Calu3 (cell line): Measurements from ENCODE around the gene AMOTL1. TPM values are rescaled to one million over a fixed set of nuclear protein-coding genes. Genes with fewer than 3 reads are reported as not detected.
A peak's percentile ranks its signal among the peaks of the same experiment; 100 is the strongest.
"Not testable (repeated sequence)": the region's sequence is repeated elsewhere in the genome, so short reads cannot be mapped to it uniquely, and the experiment has no call there.

Experiments used
- BruUV-seq: library from RNA; stranded (reverse); fragments of 400-500 nt; replicated peaks from 2 replicates; lab custom pipeline; 2021; lab: Mats Ljungman, UMichigan
- CTCF ChIA-PET: fragments of 300-600 bp; sonication (Branson Sonifier 250); formaldehyde crosslinking; loops from one replicate; lab custom pipeline; 2022; ENCODE audit warnings: antibody characterized with exemption; lab: Charles Lee
- DNase-seq: peaks from one replicate; pipeline ENCODE4 v3.0.0; 2022
- H3K27ac Mint-ChIP-seq: one replicate; pipeline ENCODE4 v1.8.0; 2022; ENCODE audit warnings: mixed read lengths; ENCODE audit not compliant: unreplicated experiment
- H3K27me3 Mint-ChIP-seq: one replicate; pipeline ENCODE4 v1.8.0; 2022; ENCODE audit warnings: mixed read lengths; ENCODE audit not compliant: unreplicated experiment
- H3K36me3 Mint-ChIP-seq: one replicate; pipeline ENCODE4 v1.8.0; 2022; ENCODE audit warnings: mild to moderate bottlenecking, moderate library complexity, mixed read lengths; ENCODE audit not compliant: insufficient read depth, unreplicated experiment
- H3K4me1 Mint-ChIP-seq: one replicate; pipeline ENCODE4 v1.8.0; 2022; ENCODE audit warnings: mild to moderate bottlenecking, low read depth, mixed read lengths; ENCODE audit not compliant: unreplicated experiment
- H3K4me3 Mint-ChIP-seq: one replicate; pipeline ENCODE4 v1.8.0; 2022; ENCODE audit warnings: mild to moderate bottlenecking, low read depth, moderate library complexity, mixed read lengths; ENCODE audit not compliant: unreplicated experiment
- H3K9me3 Mint-ChIP-seq: one replicate; pipeline ENCODE4 v1.8.0; 2022; ENCODE audit warnings: low read depth, mixed read lengths; ENCODE audit not compliant: unreplicated experiment
- CTCF ChIP-seq: fragments of 200-600 bp; IDR thresholded peaks from one replicate; pipeline ENCODE4 v1.8.0; 2022; ENCODE audit warnings: antibody characterized with exemption; ENCODE audit not compliant: unreplicated experiment
- intact Hi-C: fragments of 100-400 bp; cut with micrococcal nuclease; formaldehyde crosslinking; loops from one replicate; pipeline ENCODE4 v1.10.0; 2022; ENCODE audit not compliant: unreplicated experiment
- total RNA-seq: library from RNA; stranded (reverse); gene quantifications from 2 replicates; pipeline ENCODE4 v1.2.3, GENCODE V29; 2022

The AMOTL1 gene
- total RNA-seq, 1 experiment from 2014 or later: 24.2 TPM

DNA sequence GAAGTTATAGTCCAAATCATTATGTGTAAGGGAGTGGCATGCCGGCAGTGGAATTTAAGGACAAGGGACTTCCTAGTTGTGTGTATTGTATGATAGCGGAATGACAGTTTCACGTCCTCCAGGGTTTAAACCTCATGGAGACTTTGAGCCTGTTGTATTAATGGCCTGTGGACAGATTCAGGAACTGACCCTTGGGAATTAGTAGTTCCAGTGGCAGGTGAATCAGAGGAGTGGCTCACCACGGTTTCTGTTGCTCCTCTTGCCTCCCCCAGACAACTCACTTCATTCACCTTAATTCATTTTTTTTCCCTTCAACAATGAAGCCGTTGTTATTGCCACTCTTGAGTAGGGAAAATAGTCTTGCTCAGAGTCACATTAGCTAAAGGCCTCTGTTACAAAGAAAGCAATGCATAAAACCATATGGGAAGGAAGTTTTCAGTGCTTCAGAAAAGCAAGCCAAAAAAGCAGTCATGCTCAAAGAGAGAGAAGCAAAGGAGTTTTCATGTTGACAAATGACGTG lies 22.6 kb downstream of the AMOTL1 start:
- Mint-ChIP-seq H3K27me3 (no peaks in the 10 kb centered on the region), H3K9me3 (no peaks in the 10 kb centered on the region), H3K4me3 (peak overlapping the region; percentile 3), H3K4me1 (peaks cover 72% of the 10 kb centered on the region), H3K36me3 (peaks cover 5% of the 10 kb centered on the region), H3K27ac (peak overlapping the region; percentile 49)
- peak; percentile 24 for DNase-seq
- TF ChIP-seq CTCF: no peak
- BruUV-seq: no TSS peak
- CTCF ChIA-PET: interaction anchor here (1.2 kb wide), 1 partner anchor 22 kb away, joined by 4 read pairs; the partner anchor contains the start of gene AMOTL1
- intact Hi-C loops: loop anchor here (5.0 kb wide), 1 partner anchor 42 kb away; no protein-coding TSS in a partner anchor

DNA sequence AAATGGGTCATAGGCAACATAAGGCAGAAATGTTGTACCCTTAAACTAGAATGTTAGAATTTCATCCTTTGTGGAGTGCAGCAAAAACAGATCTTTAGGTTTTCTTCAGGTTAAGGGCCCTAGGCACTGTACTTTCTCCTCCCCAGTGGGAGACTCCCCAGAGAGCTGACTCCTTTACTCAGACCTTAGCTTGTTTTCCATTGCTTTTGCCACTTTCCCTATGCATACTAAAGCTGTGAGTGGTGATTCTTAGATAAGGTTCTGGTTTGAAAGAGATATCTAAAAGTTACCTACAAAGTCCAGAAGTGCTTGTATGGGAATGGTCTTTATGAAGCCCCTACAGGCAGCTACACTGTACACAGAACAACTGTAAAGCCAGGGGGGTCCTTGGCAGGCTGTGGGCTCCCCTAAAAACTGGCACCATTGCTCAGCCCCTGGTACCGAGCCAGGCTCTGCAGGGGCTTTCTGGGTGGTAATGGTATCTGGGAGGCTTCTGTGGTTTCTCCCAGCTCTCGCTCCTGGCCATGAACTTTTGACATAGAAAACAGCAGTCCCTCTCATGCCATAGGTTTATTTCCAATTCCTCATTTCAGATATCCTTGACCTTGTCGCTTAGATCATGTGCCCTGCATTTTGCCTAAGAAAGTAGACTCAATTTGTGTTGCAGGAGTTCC lies 23.2 kb downstream of the AMOTL1 start:
- Mint-ChIP-seq H3K4me1 (peaks cover 72% of the 10 kb centered on the region), H3K4me3 (no peak overlapping the region), H3K27me3 (no peaks in the 10 kb centered on the region), H3K36me3 (peaks cover 5% of the 10 kb centered on the region), H3K9me3 (no peaks in the 10 kb centered on the region), H3K27ac (peak overlapping the region; percentile 71)
- no peak for TF ChIP-seq CTCF
- DNase-seq: no peak
- intact Hi-C loops: loop anchor here (5.0 kb wide), 1 partner anchor 41 kb away; no protein-coding TSS in a partner anchor
- no TSS peak for BruUV-seq
- CTCF ChIA-PET: interaction anchor here (1.2 kb wide), 1 partner anchor 23 kb away, joined by 4 read pairs; the partner anchor contains the start of gene AMOTL1

GRCh38 chr11:94791942-94792341 lies 23.8 kb downstream of the AMOTL1 start:
- peaks cover 71% of the 10 kb centered on the region for H3K4me1 Mint-ChIP-seq
- BruUV-seq, H3K27me3 Mint-ChIP-seq, H3K9me3 Mint-ChIP-seq, H3K36me3 Mint-ChIP-seq, DNase-seq, H3K4me3 Mint-ChIP-seq: not testable (repeated sequence)
- intact Hi-C loops: loop anchor here (5.0 kb wide), 1 partner anchor 40 kb away; no protein-coding TSS in a partner anchor
- H3K27ac Mint-ChIP-seq: peak overlapping the region; percentile 71
- CTCF ChIA-PET: interaction anchor here (1.2 kb wide), 1 partner anchor 23 kb away, joined by 4 read pairs; the partner anchor contains the start of gene AMOTL1

DNA sequence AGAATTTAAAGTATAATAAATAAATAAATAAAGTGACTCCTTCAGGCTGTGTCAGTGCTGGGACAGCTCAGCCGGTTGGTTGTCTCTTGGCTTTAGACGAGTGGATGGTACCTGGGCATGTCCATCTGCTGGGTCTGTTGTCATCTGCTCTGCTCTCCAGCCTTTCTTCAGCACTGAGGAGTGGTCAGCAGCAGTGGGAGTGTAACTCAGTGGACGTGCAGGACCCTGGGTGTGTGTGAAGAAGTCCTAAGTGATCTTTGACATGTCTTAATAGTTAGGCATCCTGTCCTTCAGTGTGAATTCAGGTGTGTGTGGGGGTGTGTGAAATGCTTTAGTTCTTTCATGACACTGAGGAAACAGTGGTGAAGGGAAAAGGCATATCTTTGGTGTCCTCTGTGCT lies 24.3 kb downstream of the AMOTL1 start:
- intact Hi-C loops: loop anchor here (5.0 kb wide), 1 partner anchor 40 kb away; no protein-coding TSS in a partner anchor
- DNase-seq: no peak
- Mint-ChIP-seq H3K4me3 (no peak overlapping the region), H3K9me3 (no peaks in the 10 kb centered on the region), H3K27ac (no peak overlapping the region), H3K4me1 (peaks cover 65% of the 10 kb centered on the region), H3K27me3 (no peaks in the 10 kb centered on the region), H3K36me3 (peaks cover 5% of the 10 kb centered on the region)
- CTCF ChIA-PET: no interaction called here
- BruUV-seq: no TSS peak
- TF ChIP-seq CTCF: no peak
